Type B pancreatic cell (in vitro differentiated cells): ENCODE measurements around the gene EIPR1. TPM values are rescaled to one million over a fixed set of nuclear protein-coding genes. Genes with fewer than 3 reads are reported as not detected.

Source experiments
- DNase-seq: peaks from one replicate; pipeline ENCODE4 v3.0.0; 2021; ENCODE audit warnings: mixed read lengths; ENCODE audit not compliant: unreplicated experiment; ENCODE audit errors: extremely low spot score
- H3K27ac Mint-ChIP-seq: 2 replicates; pipeline ENCODE4 v1.8.0; 2021; ENCODE audit warnings: mild to moderate bottlenecking, mixed read lengths
- H3K27me3 Mint-ChIP-seq: 2 replicates; pipeline ENCODE4 v1.8.0; 2021; ENCODE audit warnings: mixed read lengths
- H3K36me3 Mint-ChIP-seq: 2 replicates; pipeline ENCODE4 v1.8.0; 2021; ENCODE audit warnings: mixed read lengths
- H3K4me1 Mint-ChIP-seq: one replicate; pipeline ENCODE4 v1.8.0; 2021; ENCODE audit warnings: mixed read lengths; ENCODE audit not compliant: unreplicated experiment
- H3K4me3 Mint-ChIP-seq: 2 replicates; pipeline ENCODE4 v1.8.0; 2021; ENCODE audit warnings: mild to moderate bottlenecking, mixed read lengths
- H3K9me3 Mint-ChIP-seq: 2 replicates; pipeline ENCODE4 v1.8.0; 2021; ENCODE audit warnings: mixed read lengths
- CTCF ChIP-seq: fragments of 200-600 bp; sonication (generic); conservative IDR thresholded peaks from 2 replicates; pipeline ENCODE4 v1.5.0; 2021; ENCODE audit warnings: antibody characterized with exemption, mild to moderate bottlenecking
- total RNA-seq: library from RNA; stranded (reverse); gene quantifications from 2 replicates; pipeline ENCODE4 v1.2.1, GENCODE V29; 2021; ENCODE audit warnings: low replicate concordance

The EIPR1 gene
- total RNA-seq, 1 donor from 2014 or later, result 24.9 TPM

GRCh38 chr2:3336844-3337243 is 40.8 kb downstream of the EIPR1 start:
- no peaks in the 10 kb centered on the region for H3K27me3 Mint-ChIP-seq
- H3K27ac Mint-ChIP-seq, result no peak overlapping the region
- no peak overlapping the region for H3K4me3 Mint-ChIP-seq
- H3K4me1 Mint-ChIP-seq, result no peaks in the 10 kb centered on the region
- H3K36me3 Mint-ChIP-seq, result peaks cover 21% of the 10 kb centered on the region
- no peak for DNase-seq
- TF ChIP-seq CTCF, result no peak
- H3K9me3 Mint-ChIP-seq, result no peaks in the 10 kb centered on the region

GRCh38 chr2:3334392-3335345 is 42.9 kb downstream of the EIPR1 start:
- H3K4me3 Mint-ChIP-seq, result no peak overlapping the region
- TF ChIP-seq CTCF, result no peak
- H3K36me3 Mint-ChIP-seq, result peaks cover 36% of the 10 kb centered on the region
- no peaks in the 10 kb centered on the region for H3K27me3 Mint-ChIP-seq
- no peak for DNase-seq
- peaks cover 6% of the 10 kb centered on the region for H3K9me3 Mint-ChIP-seq
- H3K27ac Mint-ChIP-seq, result no peak overlapping the region
- no peaks in the 10 kb centered on the region for H3K4me1 Mint-ChIP-seq

- peaks cover 6% of the 10 kb centered on the region for H3K9me3 Mint-ChIP-seq
- H3K27me3 Mint-ChIP-seq, result no peaks in the 10 kb centered on the region
- H3K36me3 Mint-ChIP-seq, result peaks cover 40% of the 10 kb centered on the region
- no peaks in the 10 kb centered on the region for H3K4me1 Mint-ChIP-seq
- TF ChIP-seq CTCF, result no peak
- no peak for DNase-seq
- H3K4me3 Mint-ChIP-seq, result no peak overlapping the region
- H3K27ac Mint-ChIP-seq, result no peak overlapping the region
Observed at GRCh38 chr2:3332133-3332532, 45.5 kb downstream of the EIPR1 start.

GRCh38 chr2:3329491-3329890 is 48.1 kb downstream of the EIPR1 start:
- H3K36me3 Mint-ChIP-seq, result peaks cover 45% of the 10 kb centered on the region
- H3K27ac Mint-ChIP-seq, result no peak overlapping the region
- DNase-seq, result no peak
- no peaks in the 10 kb centered on the region for H3K4me1 Mint-ChIP-seq
- no peaks in the 10 kb centered on the region for H3K27me3 Mint-ChIP-seq
- H3K9me3 Mint-ChIP-seq, result peaks cover 6% of the 10 kb centered on the region
- TF ChIP-seq CTCF, result no peak
- no peak overlapping the region for H3K4me3 Mint-ChIP-seq

GRCh38 chr2:3326871-3327270 is 50.7 kb downstream of the EIPR1 start:
- H3K27me3 Mint-ChIP-seq, result no peaks in the 10 kb centered on the region
- H3K27ac Mint-ChIP-seq, result no peak overlapping the region
- no peak for DNase-seq
- no peak overlapping the region for H3K4me3 Mint-ChIP-seq
- no peaks in the 10 kb centered on the region for H3K4me1 Mint-ChIP-seq
- peaks cover 27% of the 10 kb centered on the region for H3K36me3 Mint-ChIP-seq
- peaks cover 6% of the 10 kb centered on the region for H3K9me3 Mint-ChIP-seq
- TF ChIP-seq CTCF, result no peak
